ENCODE measurements around the gene RNF187.

DNA sequence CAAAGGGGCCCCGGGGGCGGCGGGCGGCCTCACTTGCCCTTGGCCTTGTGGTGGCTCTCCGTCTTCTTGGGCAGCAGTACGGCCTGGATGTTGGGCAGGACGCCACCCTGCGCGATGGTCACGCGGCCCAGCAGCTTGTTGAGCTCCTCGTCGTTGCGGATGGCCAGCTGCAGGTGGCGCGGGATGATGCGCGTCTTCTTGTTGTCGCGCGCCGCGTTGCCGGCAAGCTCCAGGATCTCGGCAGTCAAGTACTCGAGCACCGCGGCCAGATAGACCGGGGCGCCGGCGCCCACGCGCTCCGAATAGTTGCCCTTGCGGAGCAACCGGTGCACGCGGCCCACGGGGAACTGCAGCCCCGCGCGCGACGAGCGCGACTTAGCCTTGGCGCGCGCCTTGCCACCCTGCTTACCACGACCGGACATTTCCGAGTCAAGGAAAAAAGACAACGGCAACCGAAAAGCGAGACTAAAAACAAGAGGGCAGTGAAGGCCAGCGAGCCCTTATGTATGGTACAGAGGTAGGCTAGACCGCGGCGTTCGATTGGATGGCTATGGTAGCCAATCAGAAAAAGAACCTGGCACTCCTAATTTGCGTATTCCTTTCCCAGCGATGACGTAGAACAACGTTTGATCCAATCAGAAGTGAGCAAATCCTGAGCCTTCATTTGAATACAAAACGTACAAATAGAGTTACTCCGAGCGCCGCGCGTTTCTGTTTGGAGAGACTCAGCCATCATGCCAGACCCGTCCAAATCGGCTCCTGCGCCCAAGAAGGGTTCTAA lies 29.6 kb upstream of the RNF187 start:
- no peak for TF ChIP-seq ARNTL (CRISPR knock-in tag; IDR thresholded peaks at IDR 0.05; ENCODE audit: borderline replicate concordance, low read depth)
- TF ChIP-seq ZFP3 (CRISPR knock-in tag; IDR thresholded peaks at IDR 0.05) = no peak
- no peak for TF ChIP-seq ZC3H10 (CRISPR knock-in tag; IDR thresholded peaks at IDR 0.05)
- no peak for TF ChIP-seq ZNF70 (CRISPR knock-in tag; IDR thresholded peaks at IDR 0.05)
- TF ChIP-seq, protein P1, sequence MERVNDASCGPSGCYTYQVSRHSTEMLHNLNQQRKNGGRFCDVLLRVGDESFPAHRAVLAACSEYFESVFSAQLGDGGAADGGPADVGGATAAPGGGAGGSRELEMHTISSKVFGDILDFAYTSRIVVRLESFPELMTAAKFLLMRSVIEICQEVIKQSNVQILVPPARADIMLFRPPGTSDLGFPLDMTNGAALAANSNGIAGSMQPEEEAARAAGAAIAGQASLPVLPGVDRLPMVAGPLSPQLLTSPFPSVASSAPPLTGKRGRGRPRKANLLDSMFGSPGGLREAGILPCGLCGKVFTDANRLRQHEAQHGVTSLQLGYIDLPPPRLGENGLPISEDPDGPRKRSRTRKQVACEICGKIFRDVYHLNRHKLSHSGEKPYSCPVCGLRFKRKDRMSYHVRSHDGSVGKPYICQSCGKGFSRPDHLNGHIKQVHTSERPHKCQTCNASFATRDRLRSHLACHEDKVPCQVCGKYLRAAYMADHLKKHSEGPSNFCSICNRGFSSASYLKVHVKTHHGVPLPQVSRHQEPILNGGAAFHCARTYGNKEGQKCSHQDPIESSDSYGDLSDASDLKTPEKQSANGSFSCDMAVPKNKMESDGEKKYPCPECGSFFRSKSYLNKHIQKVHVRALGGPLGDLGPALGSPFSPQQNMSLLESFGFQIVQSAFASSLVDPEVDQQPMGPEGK (CRISPR knock-in tag; IDR thresholded peaks at IDR 0.05; ENCODE audit: borderline replicate concordance) = no peak
- TF ChIP-seq OSR1 (CRISPR knock-in tag; IDR thresholded peaks at IDR 0.05) = no peak
- no peak for TF ChIP-seq RARB (CRISPR knock-in tag; IDR thresholded peaks at IDR 0.05)
- no peak for TF ChIP-seq PPARA (CRISPR knock-in tag; IDR thresholded peaks at IDR 0.05; ENCODE audit: borderline replicate concordance)
- no peak for TF ChIP-seq SNAI2 (CRISPR knock-in tag; IDR thresholded peaks at IDR 0.05)
- TF ChIP-seq, protein P2, sequence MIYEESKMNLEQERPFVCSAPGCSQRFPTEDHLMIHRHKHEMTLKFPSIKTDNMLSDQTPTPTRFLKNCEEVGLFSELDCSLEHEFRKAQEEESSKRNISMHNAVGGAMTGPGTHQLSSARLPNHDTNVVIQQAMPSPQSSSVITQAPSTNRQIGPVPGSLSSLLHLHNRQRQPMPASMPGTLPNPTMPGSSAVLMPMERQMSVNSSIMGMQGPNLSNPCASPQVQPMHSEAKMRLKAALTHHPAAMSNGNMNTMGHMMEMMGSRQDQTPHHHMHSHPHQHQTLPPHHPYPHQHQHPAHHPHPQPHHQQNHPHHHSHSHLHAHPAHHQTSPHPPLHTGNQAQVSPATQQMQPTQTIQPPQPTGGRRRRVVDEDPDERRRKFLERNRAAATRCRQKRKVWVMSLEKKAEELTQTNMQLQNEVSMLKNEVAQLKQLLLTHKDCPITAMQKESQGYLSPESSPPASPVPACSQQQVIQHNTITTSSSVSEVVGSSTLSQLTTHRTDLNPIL (CRISPR knock-in tag; IDR thresholded peaks at IDR 0.05; ENCODE audit: low read depth) = no peak

Data from SK-N-SH treated with all-trans-retinoic acid at 6 μM for 48 hours (cell line).